IMR-90 (cell line): ENCODE data around the gene INSYN2A.

Experiments
- CEBPB ChIP-seq: IDR thresholded peaks from 2 replicates; pipeline ENCODE4 v1.6.1; 2012; ENCODE audit warnings: low read depth, low read length, improper control_type of control experiment
- CTCF ChIP-seq: conservative IDR thresholded peaks from 2 replicates; pipeline ENCODE4 v1.5.1; 2012; ENCODE audit warnings: mild to moderate bottlenecking, low read depth, low read length, improper control_type of control experiment
- USF2 ChIP-seq: fragments of 150-350 bp; IDR thresholded peaks from 2 replicates; pipeline ENCODE4 v1.6.1; 2017; ENCODE audit warnings: mild to moderate bottlenecking, antibody characterized with exemption, low read length, low read depth

- no peak for TF ChIP-seq USF2
- TF ChIP-seq CEBPB = peak; percentile 51
- TF ChIP-seq CTCF = no peak
These were observed 41.4 kb downstream of the INSYN2A start for GRCh38 chr10:127154831-127155620.
